ENCODE results near the gene ITPRIPL2. TPM values are rescaled to one million over a fixed set of nuclear protein-coding genes. Genes with fewer than 3 reads are reported as not detected.

ITPRIPL2 gene
- total RNA-seq, 4 donors from 2014 or later = 57.3 to 61.0 (median 58.1) TPM

GRCh38 chr16:19128454-19129200 is 14.9 kb downstream of the ITPRIPL2 start:
- TF ChIP-seq POLR2A (IDR thresholded peaks at IDR 0.05) = no peak
- TF ChIP-seq, protein P1, sequence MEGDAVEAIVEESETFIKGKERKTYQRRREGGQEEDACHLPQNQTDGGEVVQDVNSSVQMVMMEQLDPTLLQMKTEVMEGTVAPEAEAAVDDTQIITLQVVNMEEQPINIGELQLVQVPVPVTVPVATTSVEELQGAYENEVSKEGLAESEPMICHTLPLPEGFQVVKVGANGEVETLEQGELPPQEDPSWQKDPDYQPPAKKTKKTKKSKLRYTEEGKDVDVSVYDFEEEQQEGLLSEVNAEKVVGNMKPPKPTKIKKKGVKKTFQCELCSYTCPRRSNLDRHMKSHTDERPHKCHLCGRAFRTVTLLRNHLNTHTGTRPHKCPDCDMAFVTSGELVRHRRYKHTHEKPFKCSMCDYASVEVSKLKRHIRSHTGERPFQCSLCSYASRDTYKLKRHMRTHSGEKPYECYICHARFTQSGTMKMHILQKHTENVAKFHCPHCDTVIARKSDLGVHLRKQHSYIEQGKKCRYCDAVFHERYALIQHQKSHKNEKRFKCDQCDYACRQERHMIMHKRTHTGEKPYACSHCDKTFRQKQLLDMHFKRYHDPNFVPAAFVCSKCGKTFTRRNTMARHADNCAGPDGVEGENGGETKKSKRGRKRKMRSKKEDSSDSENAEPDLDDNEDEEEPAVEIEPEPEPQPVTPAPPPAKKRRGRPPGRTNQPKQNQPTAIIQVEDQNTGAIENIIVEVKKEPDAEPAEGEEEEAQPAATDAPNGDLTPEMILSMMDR (IDR thresholded peaks at IDR 0.05) = no peak
- H3K4me3 ChIP-seq (ENCODE audit: low read depth, poor library complexity, severe bottlenecking) = no peak overlapping the region
- intact Hi-C loops (cut with DNase I; ENCODE audit: low total_unique reads) = no loop called here
- 71 to 80% methylated on average over 7 of the region's 7 CpGs for WGBS, 2 donors
- DNase-seq (ENCODE audit: low spot score in 2 of 2) = no peak

DNA sequence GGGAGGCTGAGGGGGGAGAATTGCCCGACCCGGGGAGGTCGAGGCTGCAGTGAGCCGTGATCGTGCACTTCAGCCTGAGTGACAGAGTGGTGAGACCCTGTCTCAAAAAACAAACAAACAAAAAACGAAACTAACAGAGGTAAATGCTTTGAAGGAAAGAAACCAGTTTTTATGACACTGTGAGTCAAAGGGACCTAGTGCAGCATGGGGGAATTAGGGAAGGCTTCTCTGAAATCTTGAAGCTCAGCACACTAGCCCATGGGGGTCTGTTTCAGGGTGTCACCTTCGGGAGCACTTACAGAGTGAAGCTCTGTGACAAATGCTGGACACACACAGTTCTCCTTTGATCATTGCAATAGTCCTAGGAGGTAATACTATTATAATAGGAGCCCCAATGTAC is 16.6 kb downstream of the ITPRIPL2 start:
- H3K4me3 ChIP-seq (ENCODE audit: low read depth, poor library complexity, severe bottlenecking) = no peak overlapping the region
- 76 to 88% methylated on average over 7 of the region's 7 CpGs for WGBS, 2 donors
- TF ChIP-seq, protein P1 (IDR thresholded peaks at IDR 0.05) = no peak
- no peak for TF ChIP-seq POLR2A (IDR thresholded peaks at IDR 0.05)
- no peak for DNase-seq (ENCODE audit: low spot score in 2 of 2)
- intact Hi-C loops (cut with DNase I; ENCODE audit: low total_unique reads) = no loop called here

GRCh38 chr16:19130852-19131824 is 17.4 kb downstream of the ITPRIPL2 start:
- no peak overlapping the region for H3K4me3 ChIP-seq (ENCODE audit: low read depth, poor library complexity, severe bottlenecking)
- TF ChIP-seq, protein P1 (IDR thresholded peaks at IDR 0.05) = no peak
- no peak for TF ChIP-seq POLR2A (IDR thresholded peaks at IDR 0.05)
- WGBS, 2 donors = 32 to 38% methylated on average over 11 of the region's 11 CpGs
- peak in 1 of 2 donors; percentile 92 for DNase-seq (ENCODE audit: low spot score in 2 of 2)
- intact Hi-C loops (cut with DNase I; ENCODE audit: low total_unique reads) = no loop called here

- no peak overlapping the region for H3K4me3 ChIP-seq (ENCODE audit: low read depth, poor library complexity, severe bottlenecking)
- TF ChIP-seq, protein P1 (IDR thresholded peaks at IDR 0.05) = no peak
- TF ChIP-seq POLR2A (IDR thresholded peaks at IDR 0.05) = no peak
- intact Hi-C loops (cut with DNase I; ENCODE audit: low total_unique reads) = no loop called here
- DNase-seq (ENCODE audit: low spot score in 2 of 2) = peak in 1 of 2 donors; percentile 78
These were observed 18.1 kb downstream of the ITPRIPL2 start for GRCh38 chr16:19131825-19132218.

DNA sequence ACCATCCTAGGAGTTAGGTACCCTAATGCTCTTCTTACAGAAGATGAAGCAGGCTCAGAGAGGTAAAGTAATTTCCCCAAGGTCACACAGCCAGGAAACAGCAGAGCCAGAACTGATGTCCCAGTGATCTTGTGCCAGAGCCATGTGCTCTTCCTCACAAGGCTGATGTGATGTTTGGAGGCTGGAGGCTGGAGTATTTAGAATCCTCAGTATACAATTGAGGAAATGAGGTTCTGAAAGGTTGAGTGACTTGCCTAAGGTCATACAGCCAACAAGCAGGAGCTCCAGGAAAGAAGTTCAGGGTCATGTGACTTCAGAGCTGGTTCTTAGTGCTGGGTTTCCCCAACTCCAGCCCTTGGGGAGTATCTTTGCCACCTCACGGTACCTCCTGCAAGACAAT is 18.5 kb downstream of the ITPRIPL2 start:
- 64 to 71% methylated on average over 1 of the region's 1 CpG for WGBS, 2 donors
- no peak for TF ChIP-seq POLR2A (IDR thresholded peaks at IDR 0.05)
- TF ChIP-seq, protein P1 (IDR thresholded peaks at IDR 0.05) = no peak
- intact Hi-C loops (cut with DNase I; ENCODE audit: low total_unique reads) = no loop called here
- H3K4me3 ChIP-seq (ENCODE audit: low read depth, poor library complexity, severe bottlenecking) = no peak overlapping the region
- peak in 1 of 2 donors; percentile 18 for DNase-seq (ENCODE audit: low spot score in 2 of 2)
